A549 (cell line): ENCODE measurements around the gene XPNPEP2. TPM values are rescaled to one million over a fixed set of nuclear protein-coding genes. Genes with fewer than 3 reads are reported as not detected.

Experiments
- ATAC-seq, 2 experiments: fragments of 200-7000 bp in 1 of 2; fragments of >200 bp in 1 of 2; cut with Nextera tagmentation in 1 of 2; cut with Tn5 transposase in 1 of 2; 3 replicates each; pipeline versions ENCODE4 v1.8.0 to v1.9.1; 2018 to 2020; ENCODE audit warnings: mild to moderate bottlenecking in 1 of 2, moderate library complexity in 1 of 2
- CTCF ChIA-PET: fragments of 300-600 bp; sonication (Branson Sonifier 250); formaldehyde crosslinking; extraction: SDS; loops from one replicate; lab custom pipeline; 2021; ENCODE audit warnings: antibody characterized with exemption, inconsistent platforms; lab: Yijun Ruan, JAX
- POLR2A ChIA-PET: fragments of 350-600 bp; formaldehyde crosslinking; extraction: SDS; loops from one replicate; lab custom pipeline; 2021; ENCODE audit warnings: antibody characterized with exemption, inconsistent platforms; lab: Yijun Ruan, JAX
- DNase-seq, 2 experiments: peaks; one replicate each; pipeline versions ENCODE4 v3.0.0 to v3.0.0-alpha.2; 2011 to 2016; ENCODE audit warnings: low read depth in 1 of 2, low spot score in 1 of 2
- FAIRE-seq: peaks from 2 replicates; lab custom pipeline; 2011; peaks lifted over from hg19 to GRCh38; lab: Jason Lieb, UNC
- H3K27ac ChIP-seq, 2 experiments: fragments of >200 bp; sonication (Bioruptor Twin); formaldehyde crosslinking; 3 replicates each; pipeline ENCODE4 v1.5.1; 2016 to 2017
- H3K4me1 ChIP-seq: fragments of >200 bp; sonication (Bioruptor Twin); formaldehyde crosslinking; 3 replicates; pipeline ENCODE4 v1.6.1; 2016
- H3K4me2 ChIP-seq: fragments of >200 bp; sonication (Bioruptor Twin); formaldehyde crosslinking; 3 replicates; pipeline ENCODE4 v1.6.1; 2016
- H3K4me3 ChIP-seq: fragments of >200 bp; sonication (Bioruptor Twin); formaldehyde crosslinking; 3 replicates; pipeline ENCODE4 v1.5.1; 2016
- H3K9me3 ChIP-seq: fragments of >200 bp; sonication (Bioruptor Twin); formaldehyde crosslinking; 3 replicates; pipeline ENCODE4 v1.6.1; 2016
- CBX2 ChIP-seq: fragments of 200-600 bp; sonication (generic); IDR thresholded peaks from 2 replicates; pipeline ENCODE4 v1.6.1; 2016; ENCODE audit warnings: low read depth, mild to moderate bottlenecking, borderline replicate concordance
- CEBPB ChIP-seq, 2 experiments: fragments of >200 bp in 1 of 2; sonication (Bioruptor Twin) in 1 of 2; formaldehyde crosslinking in 1 of 2; IDR thresholded peaks; 2 replicates each; pipeline ENCODE4 v1.6.1; 2012 to 2016
- CHD2 ChIP-seq: fragments of 150-350 bp; IDR thresholded peaks from 2 replicates; pipeline ENCODE4 v1.6.1; 2014; ENCODE audit warnings: low read length; ENCODE audit not compliant: partially characterized antibody
- CHD4 ChIP-seq: fragments of 200-600 bp; sonication (generic); IDR thresholded peaks from 2 replicates; pipeline ENCODE4 v1.6.1; 2016; ENCODE audit warnings: antibody characterized with exemption, mild to moderate bottlenecking, borderline replicate concordance
- FOSB ChIP-seq: fragments of 250-450 bp; sonication (Bioruptor Pico); IDR thresholded peaks from 2 replicates; pipeline ENCODE4 v1.5.0; 2020; ENCODE audit warnings: mild to moderate bottlenecking, moderate library complexity
- GATA3 ChIP-seq: IDR thresholded peaks from 2 replicates; pipeline ENCODE4 v1.6.1; 2012; ENCODE audit warnings: borderline replicate concordance
- HDAC2 ChIP-seq: fragments of 200-600 bp; sonication (generic); IDR thresholded peaks from 2 replicates; pipeline ENCODE4 v1.6.1; 2016
- HOXB5 ChIP-seq: fragments of 250-450 bp; sonication (Bioruptor Pico); IDR thresholded peaks from 2 replicates; pipeline ENCODE4 v1.5.0; 2020; ENCODE audit warnings: mild to moderate bottlenecking, moderate library complexity
- MAFK ChIP-seq: fragments of 450-650 bp; IDR thresholded peaks from 2 replicates; pipeline ENCODE4 v1.6.1; 2014; ENCODE audit not compliant: partially characterized antibody
- MYC ChIP-seq: IDR thresholded peaks from 2 replicates; pipeline ENCODE4 v1.6.1; 2012; ENCODE audit warnings: mild to moderate bottlenecking, inconsistent platforms, low read length, improper control_type of control experiment, borderline replicate concordance
- POLR2A ChIP-seq: IDR thresholded peaks from 2 replicates; pipeline ENCODE4 v1.6.1; 2012; ENCODE audit warnings: mild to moderate bottlenecking, low read length
- POLR2AphosphoS2 ChIP-seq: conservative IDR thresholded peaks from 2 replicates; pipeline ENCODE4 v1.6.1; 2012; ENCODE audit warnings: low read length, improper control_type of control experiment, inconsistent platforms
- RAD21 ChIP-seq, 2 experiments: fragments of >200 bp in 1 of 2; sonication (Bioruptor Twin) in 1 of 2; formaldehyde crosslinking in 1 of 2; IDR thresholded peaks in 1 of 2; conservative IDR thresholded peaks in 1 of 2; 2 replicates in 1 of 2; 3 replicates in 1 of 2; pipeline ENCODE4 v1.6.1; 2012 to 2018; ENCODE audit warnings: inconsistent platforms in 1 of 2
- RCOR1 ChIP-seq: fragments of 150-350 bp; IDR thresholded peaks from 2 replicates; pipeline ENCODE4 v1.6.1; 2014; ENCODE audit warnings: antibody characterized with exemption, low read length, low read depth
- ZC3H11A ChIP-seq: fragments of 450-650 bp; IDR thresholded peaks from 2 replicates; pipeline ENCODE4 v1.6.1; 2014; ENCODE audit warnings: antibody characterized with exemption, mild to moderate bottlenecking
- ZFP36 ChIP-seq: fragments of 450-650 bp; IDR thresholded peaks from 2 replicates; pipeline ENCODE4 v1.6.1; 2014; ENCODE audit warnings: borderline replicate concordance; ENCODE audit not compliant: partially characterized antibody
- ZSCAN20 ChIP-seq: fragments of 250-450 bp; sonication (Bioruptor Pico); IDR thresholded peaks from 2 replicates; pipeline ENCODE4 v1.8.0; 2022; ENCODE audit warnings: mild to moderate bottlenecking, moderate library complexity
- WGBS: methylation state at CpG from one replicate; pipeline ENCODE4 v1.1.6; 2017; ENCODE audit errors: missing lambda C conversion rate; 5-methylcytosine and 5-hydroxymethylcytosine counted together
- polyA plus RNA-seq, 4 experiments: library from polyadenylated mRNA; depleted of rRNA in 3 of 4; stranded (reverse); fragments of >200 nt; fragmentation: RNase III in 1 of 4; extraction: RNeasy Plus Mini Kit Qiagen cat#74134 plus additional on column Dnase treatment in 1 of 4; gene quantifications; 2 replicates in 3 of 4; 3 replicates in 1 of 4; pipeline ENCODE4 v1.2.3, GENCODE V29; 2011 to 2017
- TF ChIP-seq, protein P1 (sequence below): IDR thresholded peaks from 2 replicates; pipeline ENCODE4 v1.6.1; 2012
- TF ChIP-seq, protein P2 (sequence below): fragments of 200-600 bp; sonication (generic); IDR thresholded peaks from 2 replicates; pipeline ENCODE4 v1.6.1; 2016; ENCODE audit warnings: antibody characterized with exemption, mild to moderate bottlenecking, moderate library complexity
- TF ChIP-seq, protein P3 (sequence below): IDR thresholded peaks from 2 replicates; pipeline ENCODE4 v1.6.1; 2012
- TF ChIP-seq, protein P4 (sequence below): fragments of >200 bp; sonication (Bioruptor Twin); formaldehyde crosslinking; IDR thresholded peaks from 2 replicates; pipeline ENCODE4 v1.6.1; 2016
- TF ChIP-seq, protein P5 (sequence below): fragments of 150-350 bp; IDR thresholded peaks from 2 replicates; pipeline ENCODE4 v1.6.1; 2014; ENCODE audit warnings: low read depth, mild to moderate bottlenecking, low read length

XPNPEP2 gene
- polyA plus RNA-seq, 2 of the 4 experiments (the other 2 are of a cell fraction), result not detected

DNA sequence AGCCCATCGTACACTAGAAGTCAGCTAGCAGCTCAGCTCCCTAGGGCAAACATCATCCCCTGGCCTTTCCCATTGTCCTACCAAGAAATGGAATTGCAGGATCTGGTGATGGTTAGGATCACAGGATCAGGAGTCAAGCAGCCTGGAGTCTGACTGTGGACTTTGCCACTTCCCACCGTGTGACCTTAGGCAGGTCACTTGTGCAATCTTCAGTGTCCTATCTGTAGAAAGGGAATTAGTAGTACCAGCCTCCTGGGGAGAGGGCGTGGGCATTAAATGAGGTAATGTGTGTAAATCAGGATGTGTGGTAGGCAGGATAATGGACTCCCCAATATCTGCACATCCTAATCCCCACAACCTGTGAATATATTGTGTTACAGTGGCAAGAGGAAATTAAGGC lies 45.4 kb upstream of the XPNPEP2 start (continued):
- TF ChIP-seq, protein P1, sequence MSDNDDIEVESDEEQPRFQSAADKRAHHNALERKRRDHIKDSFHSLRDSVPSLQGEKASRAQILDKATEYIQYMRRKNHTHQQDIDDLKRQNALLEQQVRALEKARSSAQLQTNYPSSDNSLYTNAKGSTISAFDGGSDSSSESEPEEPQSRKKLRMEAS, result no peak
- no peak for TF ChIP-seq CHD2
- TF ChIP-seq HOXB5 (CRISPR knock-in tag), result no peak
- TF ChIP-seq CHD4, result no peak
- TF ChIP-seq MAFK, result no peak

DNA sequence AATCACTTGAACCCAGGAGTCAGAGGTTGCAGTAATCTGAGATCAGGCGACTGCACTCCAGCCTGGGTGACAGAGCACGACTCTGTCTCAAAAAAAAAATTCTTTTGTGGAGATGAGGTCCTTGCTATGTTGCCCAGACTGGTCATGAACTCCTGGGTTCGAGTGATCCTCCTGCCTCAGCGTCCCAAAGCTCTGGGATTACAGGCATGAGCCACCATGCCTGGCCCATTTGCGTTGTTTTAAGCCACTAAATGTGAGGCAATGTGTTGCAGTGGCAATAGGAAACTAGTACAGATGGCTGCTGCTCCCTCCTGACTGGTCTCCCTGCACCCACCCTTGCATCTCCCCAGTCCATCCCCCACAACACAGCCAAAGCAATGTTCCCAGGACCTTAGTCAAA lies 44.0 kb upstream of the XPNPEP2 start:
- Histone ChIP-seq H3K9me3 (no peaks in the 10 kb centered on the region), H3K4me1 (peaks cover 18% of the 10 kb centered on the region), H3K27ac (no peak overlapping the region)
- no peak for FAIRE-seq
- 83% methylated on average over 3 of the region's 5 CpGs for WGBS
- TF ChIP-seq POLR2A, result no peak
- no peak for TF ChIP-seq GATA3
- TF ChIP-seq, protein P2, sequence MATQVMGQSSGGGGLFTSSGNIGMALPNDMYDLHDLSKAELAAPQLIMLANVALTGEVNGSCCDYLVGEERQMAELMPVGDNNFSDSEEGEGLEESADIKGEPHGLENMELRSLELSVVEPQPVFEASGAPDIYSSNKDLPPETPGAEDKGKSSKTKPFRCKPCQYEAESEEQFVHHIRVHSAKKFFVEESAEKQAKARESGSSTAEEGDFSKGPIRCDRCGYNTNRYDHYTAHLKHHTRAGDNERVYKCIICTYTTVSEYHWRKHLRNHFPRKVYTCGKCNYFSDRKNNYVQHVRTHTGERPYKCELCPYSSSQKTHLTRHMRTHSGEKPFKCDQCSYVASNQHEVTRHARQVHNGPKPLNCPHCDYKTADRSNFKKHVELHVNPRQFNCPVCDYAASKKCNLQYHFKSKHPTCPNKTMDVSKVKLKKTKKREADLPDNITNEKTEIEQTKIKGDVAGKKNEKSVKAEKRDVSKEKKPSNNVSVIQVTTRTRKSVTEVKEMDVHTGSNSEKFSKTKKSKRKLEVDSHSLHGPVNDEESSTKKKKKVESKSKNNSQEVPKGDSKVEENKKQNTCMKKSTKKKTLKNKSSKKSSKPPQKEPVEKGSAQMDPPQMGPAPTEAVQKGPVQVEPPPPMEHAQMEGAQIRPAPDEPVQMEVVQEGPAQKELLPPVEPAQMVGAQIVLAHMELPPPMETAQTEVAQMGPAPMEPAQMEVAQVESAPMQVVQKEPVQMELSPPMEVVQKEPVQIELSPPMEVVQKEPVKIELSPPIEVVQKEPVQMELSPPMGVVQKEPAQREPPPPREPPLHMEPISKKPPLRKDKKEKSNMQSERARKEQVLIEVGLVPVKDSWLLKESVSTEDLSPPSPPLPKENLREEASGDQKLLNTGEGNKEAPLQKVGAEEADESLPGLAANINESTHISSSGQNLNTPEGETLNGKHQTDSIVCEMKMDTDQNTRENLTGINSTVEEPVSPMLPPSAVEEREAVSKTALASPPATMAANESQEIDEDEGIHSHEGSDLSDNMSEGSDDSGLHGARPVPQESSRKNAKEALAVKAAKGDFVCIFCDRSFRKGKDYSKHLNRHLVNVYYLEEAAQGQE, result no peak
- TF ChIP-seq ZC3H11A, result no peak
- no peak for TF ChIP-seq ZSCAN20
- no peak for TF ChIP-seq ZFP36
- no peak for TF ChIP-seq RAD21 (conservative IDR thresholded peaks at IDR 0.05 in 1 of 2, IDR thresholded peaks at IDR 0.05 in 1 of 2)
- TF ChIP-seq MAFK, result no peak
- TF ChIP-seq HDAC2, result no peak
- TF ChIP-seq, protein P3, sequence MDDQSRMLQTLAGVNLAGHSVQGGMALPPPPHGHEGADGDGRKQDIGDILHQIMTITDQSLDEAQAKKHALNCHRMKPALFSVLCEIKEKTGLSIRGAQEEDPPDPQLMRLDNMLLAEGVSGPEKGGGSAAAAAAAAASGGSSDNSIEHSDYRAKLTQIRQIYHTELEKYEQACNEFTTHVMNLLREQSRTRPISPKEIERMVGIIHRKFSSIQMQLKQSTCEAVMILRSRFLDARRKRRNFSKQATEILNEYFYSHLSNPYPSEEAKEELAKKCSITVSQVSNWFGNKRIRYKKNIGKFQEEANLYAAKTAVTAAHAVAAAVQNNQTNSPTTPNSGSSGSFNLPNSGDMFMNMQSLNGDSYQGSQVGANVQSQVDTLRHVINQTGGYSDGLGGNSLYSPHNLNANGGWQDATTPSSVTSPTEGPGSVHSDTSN, result no peak
- TF ChIP-seq RCOR1, result no peak
- no peak for TF ChIP-seq CBX2
- TF ChIP-seq, protein P4, sequence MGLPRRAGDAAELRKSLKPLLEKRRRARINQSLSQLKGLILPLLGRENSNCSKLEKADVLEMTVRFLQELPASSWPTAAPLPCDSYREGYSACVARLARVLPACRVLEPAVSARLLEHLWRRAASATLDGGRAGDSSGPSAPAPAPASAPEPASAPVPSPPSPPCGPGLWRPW, result no peak
- no peak for TF ChIP-seq MYC
- TF ChIP-seq, protein P5, sequence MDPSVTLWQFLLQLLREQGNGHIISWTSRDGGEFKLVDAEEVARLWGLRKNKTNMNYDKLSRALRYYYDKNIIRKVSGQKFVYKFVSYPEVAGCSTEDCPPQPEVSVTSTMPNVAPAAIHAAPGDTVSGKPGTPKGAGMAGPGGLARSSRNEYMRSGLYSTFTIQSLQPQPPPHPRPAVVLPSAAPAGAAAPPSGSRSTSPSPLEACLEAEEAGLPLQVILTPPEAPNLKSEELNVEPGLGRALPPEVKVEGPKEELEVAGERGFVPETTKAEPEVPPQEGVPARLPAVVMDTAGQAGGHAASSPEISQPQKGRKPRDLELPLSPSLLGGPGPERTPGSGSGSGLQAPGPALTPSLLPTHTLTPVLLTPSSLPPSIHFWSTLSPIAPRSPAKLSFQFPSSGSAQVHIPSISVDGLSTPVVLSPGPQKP, result no peak
- TF ChIP-seq CEBPB (IDR thresholded peaks at IDR 0.05), result no peak
- TF ChIP-seq POLR2AphosphoS2, result no peak
- TF ChIP-seq CHD4, result no peak
- TF ChIP-seq FOSB, result no peak
- TF ChIP-seq, all 56 proteins: peak for 0
- Histone ChIP-seq H3K4me2 (no peak overlapping the region), H3K4me3 (no peak overlapping the region)
- DNase-seq, result no peak
- no peak for ATAC-seq
- ChIA-PET CTCF (interaction anchor here (0.5 to 1.7 kb wide), 4 partner anchors 11 to 88 kb away, joined by 3 to 4 read pairs (median 3); no protein-coding TSS in a partner anchor), POLR2A (no interaction called here)
